PC-9 (cell line): ENCODE measurements around the gene ERMN. TPM values are rescaled to one million over a fixed set of nuclear protein-coding genes. Genes with fewer than 3 reads are reported as not detected.

ENCODE experiments used
- BruUV-seq: library from RNA; stranded (reverse); fragments of 400-500 nt; replicated peaks from 2 replicates; lab custom pipeline; 2021; lab: Mats Ljungman, UMichigan
- CTCF ChIA-PET: fragments of 300-600 bp; sonication (Branson Sonifier 250); formaldehyde crosslinking; loops from one replicate; lab custom pipeline; 2022; ENCODE audit warnings: antibody characterized with exemption; lab: Charles Lee
- POLR2A ChIA-PET: fragments of 300-600 bp; sonication (Branson Sonifier 250); formaldehyde crosslinking; loops from one replicate; lab custom pipeline; 2022; ENCODE audit warnings: antibody characterized with exemption; ENCODE audit not compliant: unreplicated experiment; lab: Charles Lee
- DNase-seq, 2 experiments: peaks; one replicate each; pipeline versions ENCODE4 v3.0.0 to v3.0.0-alpha.2; 2015 to 2022; ENCODE audit warnings: mixed read lengths in 1 of 2
- H2AFZ ChIP-seq: fragments of 200-600 bp; sonication (generic); 2 replicates; pipeline ENCODE4 v1.8.1; 2017; ENCODE audit warnings: antibody characterized with exemption
- H3F3A ChIP-seq: fragments of 200-600 bp; sonication (generic); 2 replicates; pipeline ENCODE4 v1.8.1; 2017; ENCODE audit warnings: antibody characterized with exemption, mild to moderate bottlenecking, low read depth; ENCODE audit not compliant: insufficient read depth
- H3K27ac ChIP-seq: fragments of 200-600 bp; sonication (generic); 2 replicates; pipeline ENCODE4 v1.6.1; 2016; ENCODE audit warnings: mixed run types
- H3K27me3 ChIP-seq: fragments of 200-600 bp; sonication (generic); 2 replicates; pipeline ENCODE4 v1.6.1; 2016; ENCODE audit warnings: low read depth, mixed run types; ENCODE audit not compliant: insufficient read depth
- H3K36me3 ChIP-seq: fragments of 200-600 bp; sonication (generic); 2 replicates; pipeline ENCODE4 v1.6.1; 2016; ENCODE audit warnings: low read depth, mixed run types
- H3K4me1 ChIP-seq: fragments of 200-600 bp; sonication (generic); replicated peaks from 2 replicates; pipeline ENCODE4 v1.6.1; 2016; ENCODE audit warnings: mixed run types; ENCODE audit not compliant: insufficient read depth
- H3K4me2 ChIP-seq: fragments of 200-600 bp; sonication (generic); 2 replicates; pipeline ENCODE4 v1.6.1; 2017; ENCODE audit warnings: mixed run types
- H3K4me3 ChIP-seq: fragments of 200-600 bp; sonication (generic); 2 replicates; pipeline ENCODE4 v1.6.1; 2016; ENCODE audit warnings: mixed run types
- H3K79me2 ChIP-seq: fragments of 200-600 bp; sonication (generic); 2 replicates; pipeline ENCODE4 v1.6.1; 2017; ENCODE audit warnings: low read depth, mixed run types
- H3K9me2 ChIP-seq: fragments of 200-600 bp; sonication (generic); 2 replicates; pipeline ENCODE4 v1.8.1; 2017; ENCODE audit warnings: mild to moderate bottlenecking; ENCODE audit not compliant: insufficient read depth
- H3K9me3 ChIP-seq: fragments of 200-600 bp; sonication (generic); 2 replicates; pipeline ENCODE4 v1.8.1; 2016; ENCODE audit warnings: low read depth; ENCODE audit not compliant: insufficient read depth
- H4K20me1 ChIP-seq: fragments of 200-600 bp; sonication (generic); 2 replicates; pipeline ENCODE4 v1.8.1; 2017; ENCODE audit not compliant: insufficient read depth
- EZH2 ChIP-seq: fragments of 200-600 bp; sonication (generic); IDR thresholded peaks from 2 replicates; pipeline ENCODE4 v1.8.0; 2017; ENCODE audit warnings: antibody characterized with exemption, low read depth
- intact Hi-C: fragments of 100-400 bp; cut with micrococcal nuclease; formaldehyde crosslinking; loops from one replicate; pipeline ENCODE4 v1.10.0; 2022; ENCODE audit not compliant: unreplicated experiment
- total RNA-seq: library from RNA; stranded (reverse); gene quantifications from 2 replicates; pipeline ENCODE4 v1.2.3, GENCODE V29; 2021
- TF ChIP-seq, protein P1 (sequence below): fragments of 200-600 bp; sonication (generic); conservative IDR thresholded peaks from 2 replicates; pipeline ENCODE4 v1.6.1; 2017; ENCODE audit warnings: mixed run types, antibody characterized with exemption, mild to moderate bottlenecking, moderate library complexity

The ERMN gene
- total RNA-seq, 1 experiment from 2014 or later, result not detected

GRCh38 chr2:157315901-157316300, 9.7 kb downstream of the ERMN start:
- Histone ChIP-seq H4K20me1 (no peaks in the 10 kb centered on the region), H3K79me2 (no peaks in the 10 kb centered on the region), H3K4me3 (no peak overlapping the region), H3K9me3 (no peaks in the 10 kb centered on the region), H3K9me2 (no peaks in the 10 kb centered on the region), H3F3A (no peaks in the 10 kb centered on the region), H3K4me2 (no peak overlapping the region), H2AFZ (no peak overlapping the region), H3K36me3 (no peaks in the 10 kb centered on the region), H3K4me1 (no peaks in the 10 kb centered on the region), H3K27me3 (no peaks in the 10 kb centered on the region), H3K27ac (no peak overlapping the region)
- ChIA-PET CTCF (no interaction called here), POLR2A (no interaction called here)
- no TSS peak for BruUV-seq
- no peak for DNase-seq
- intact Hi-C loops, result no loop called here
- TF ChIP-seq, protein P1, sequence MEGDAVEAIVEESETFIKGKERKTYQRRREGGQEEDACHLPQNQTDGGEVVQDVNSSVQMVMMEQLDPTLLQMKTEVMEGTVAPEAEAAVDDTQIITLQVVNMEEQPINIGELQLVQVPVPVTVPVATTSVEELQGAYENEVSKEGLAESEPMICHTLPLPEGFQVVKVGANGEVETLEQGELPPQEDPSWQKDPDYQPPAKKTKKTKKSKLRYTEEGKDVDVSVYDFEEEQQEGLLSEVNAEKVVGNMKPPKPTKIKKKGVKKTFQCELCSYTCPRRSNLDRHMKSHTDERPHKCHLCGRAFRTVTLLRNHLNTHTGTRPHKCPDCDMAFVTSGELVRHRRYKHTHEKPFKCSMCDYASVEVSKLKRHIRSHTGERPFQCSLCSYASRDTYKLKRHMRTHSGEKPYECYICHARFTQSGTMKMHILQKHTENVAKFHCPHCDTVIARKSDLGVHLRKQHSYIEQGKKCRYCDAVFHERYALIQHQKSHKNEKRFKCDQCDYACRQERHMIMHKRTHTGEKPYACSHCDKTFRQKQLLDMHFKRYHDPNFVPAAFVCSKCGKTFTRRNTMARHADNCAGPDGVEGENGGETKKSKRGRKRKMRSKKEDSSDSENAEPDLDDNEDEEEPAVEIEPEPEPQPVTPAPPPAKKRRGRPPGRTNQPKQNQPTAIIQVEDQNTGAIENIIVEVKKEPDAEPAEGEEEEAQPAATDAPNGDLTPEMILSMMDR, result no peak

DNA sequence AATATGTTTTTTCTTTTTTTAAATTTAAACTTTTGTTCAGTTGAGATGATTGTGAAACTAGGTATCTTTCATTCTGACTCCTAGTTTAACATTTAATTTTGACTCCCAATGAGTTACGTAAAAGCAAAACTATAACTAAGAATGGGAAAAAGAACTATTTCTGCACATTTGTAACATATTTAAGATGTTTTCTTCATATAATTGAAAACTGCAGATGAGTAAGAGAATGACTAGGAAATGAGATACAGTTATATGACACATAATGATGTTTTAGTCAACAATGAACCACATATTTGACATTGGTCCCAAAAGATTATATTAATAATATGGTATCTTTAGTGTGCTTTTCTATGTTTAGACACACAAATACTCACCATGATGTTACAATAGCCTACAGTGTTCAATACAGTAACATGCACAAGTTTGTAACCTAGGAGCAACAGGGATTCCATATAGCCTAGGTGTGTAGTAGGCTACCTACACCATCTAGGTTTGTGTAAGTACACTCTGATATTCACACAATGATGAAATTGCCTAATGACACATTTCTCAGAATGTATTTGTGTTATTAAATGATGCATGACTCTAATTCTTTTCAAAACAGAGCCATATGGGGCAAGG, 12.6 kb downstream of the ERMN start:
- no TSS peak for BruUV-seq
- Histone ChIP-seq H3K79me2 (no peaks in the 10 kb centered on the region), H2AFZ (no peak overlapping the region), H3K4me3 (no peak overlapping the region), H4K20me1 (no peaks in the 10 kb centered on the region), H3F3A (no peaks in the 10 kb centered on the region), H3K36me3 (no peaks in the 10 kb centered on the region), H3K9me3 (no peaks in the 10 kb centered on the region), H3K9me2 (no peaks in the 10 kb centered on the region), H3K27ac (no peak overlapping the region), H3K27me3 (no peaks in the 10 kb centered on the region), H3K4me1 (no peaks in the 10 kb centered on the region), H3K4me2 (no peak overlapping the region)
- TF ChIP-seq, protein P1, result no peak
- TF ChIP-seq EZH2, result no peak
- no peak for DNase-seq
- ChIA-PET CTCF (no interaction called here), POLR2A (no interaction called here)
- intact Hi-C loops, result loop anchor here (2.0 kb wide), 1 partner anchor 18 kb away; no protein-coding TSS in a partner anchor

DNA sequence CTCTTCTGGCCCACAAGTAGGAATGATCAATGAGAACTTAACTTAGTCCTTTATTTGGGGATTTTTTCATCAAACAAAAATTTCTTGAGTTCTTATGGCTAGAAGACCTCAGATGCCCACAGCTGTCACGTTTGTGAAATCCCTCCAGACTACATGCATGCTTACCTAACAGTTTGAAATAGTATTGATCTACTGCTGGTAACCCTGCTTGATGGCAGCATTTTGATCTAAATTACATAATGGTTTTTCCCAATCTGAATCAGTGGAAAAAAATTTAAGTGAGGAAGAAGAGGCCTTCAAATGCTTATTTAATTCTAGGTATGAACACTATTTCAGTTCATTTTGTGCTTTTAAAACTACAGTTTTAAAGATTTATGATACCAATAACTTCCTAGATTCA, 13.9 kb downstream of the ERMN start:
- Histone ChIP-seq H3K27me3 (no peaks in the 10 kb centered on the region), H3K27ac (no peak overlapping the region), H3K9me3 (no peaks in the 10 kb centered on the region), H2AFZ (no peak overlapping the region), H4K20me1 (no peaks in the 10 kb centered on the region), H3K4me2 (no peak overlapping the region), H3K4me3 (no peak overlapping the region), H3K79me2 (no peaks in the 10 kb centered on the region), H3K4me1 (no peaks in the 10 kb centered on the region), H3K36me3 (no peaks in the 10 kb centered on the region), H3F3A (no peaks in the 10 kb centered on the region), H3K9me2 (no peaks in the 10 kb centered on the region)
- TF ChIP-seq, protein P1, result no peak
- no peak for TF ChIP-seq EZH2
- CTCF ChIA-PET, result no interaction called here
- DNase-seq, result no peak
- no TSS peak for BruUV-seq
- POLR2A ChIA-PET, result no interaction called here
- intact Hi-C loops, result loop anchor here (2.0 kb wide), 1 partner anchor 19 kb away; no protein-coding TSS in a partner anchor
